IPS DF 6.9 (cell line): ENCODE measurements around the gene ANKRD23.

Source experiments
- DNase-seq: peaks from one replicate; pipeline ENCODE4 v3.0.0-alpha.2; 2013; ENCODE audit warnings: low read depth, low spot score
- H3K27ac ChIP-seq: one replicate; pipeline ENCODE4 v1.5.1; 2013; ENCODE audit warnings: low read length, control low read depth
- H3K27me3 ChIP-seq: 2 replicates; pipeline ENCODE4 v1.6.1; 2013; ENCODE audit warnings: mild to moderate bottlenecking, low read length; ENCODE audit not compliant: control insufficient read depth, insufficient read depth
- H3K36me3 ChIP-seq: 2 replicates; pipeline ENCODE4 v1.6.1; 2013; ENCODE audit warnings: low read length; ENCODE audit not compliant: control insufficient read depth, insufficient read depth
- H3K4me1 ChIP-seq: 2 replicates; pipeline ENCODE4 v1.6.1; 2013; ENCODE audit warnings: low read length; ENCODE audit not compliant: control insufficient read depth, insufficient read depth
- H3K4me3 ChIP-seq: 2 replicates; pipeline ENCODE4 v1.5.1; 2013; ENCODE audit warnings: mild to moderate bottlenecking, low read length
- H3K9me3 ChIP-seq: 2 replicates; pipeline ENCODE4 v1.6.1; 2013; ENCODE audit warnings: low read length, inconsistent platforms; ENCODE audit not compliant: control insufficient read depth, insufficient read depth
- WGBS: extraction: QIAGEN DNeasy Blood & Tissue Kit; methylation state at CpG from one replicate; pipeline ENCODE4 v1.1.7; 2013; ENCODE audit warnings: mixed read lengths, missing lambda C conversion rate; ENCODE audit not compliant: insufficient read length, insufficient coverage; 5-methylcytosine and 5-hydroxymethylcytosine counted together

The ANKRD23 gene

DNA sequence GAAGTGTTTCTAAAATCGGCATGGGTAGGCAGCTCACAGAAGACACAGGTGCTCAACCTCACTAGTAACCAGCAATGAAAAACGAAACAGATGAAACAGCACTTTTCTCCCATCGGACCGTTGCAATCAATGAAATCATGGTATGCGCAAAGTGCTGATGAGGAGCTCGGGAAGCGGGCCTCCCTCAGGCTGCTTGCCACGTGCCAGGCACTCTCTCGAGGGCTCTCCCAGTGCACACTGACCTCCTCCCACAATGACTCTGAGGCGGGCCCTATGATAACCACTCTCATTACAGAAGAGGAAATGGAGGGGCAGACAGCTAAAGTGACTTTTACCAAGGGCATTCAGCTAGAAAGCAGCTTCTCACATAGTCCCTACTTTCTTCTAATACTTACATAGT is 3.8 kb upstream of the ANKRD23 start:
- peaks cover 9% of the 10 kb centered on the region; the same call in 1 of the 2 replicates for H3K36me3 ChIP-seq
- H3K27ac ChIP-seq, result no peak overlapping the region
- no CpG with 5 or more reads among the region's 10 CpGs for WGBS
- H3K4me3 ChIP-seq, result no peak overlapping the region
- no peaks in the 10 kb centered on the region for H3K27me3 ChIP-seq
- H3K9me3 ChIP-seq, result no peaks in the 10 kb centered on the region
- H3K4me1 ChIP-seq, result peaks cover under 1% of the 10 kb centered on the region; the same call in 1 of the 2 replicates
- DNase-seq, result no peak

DNA sequence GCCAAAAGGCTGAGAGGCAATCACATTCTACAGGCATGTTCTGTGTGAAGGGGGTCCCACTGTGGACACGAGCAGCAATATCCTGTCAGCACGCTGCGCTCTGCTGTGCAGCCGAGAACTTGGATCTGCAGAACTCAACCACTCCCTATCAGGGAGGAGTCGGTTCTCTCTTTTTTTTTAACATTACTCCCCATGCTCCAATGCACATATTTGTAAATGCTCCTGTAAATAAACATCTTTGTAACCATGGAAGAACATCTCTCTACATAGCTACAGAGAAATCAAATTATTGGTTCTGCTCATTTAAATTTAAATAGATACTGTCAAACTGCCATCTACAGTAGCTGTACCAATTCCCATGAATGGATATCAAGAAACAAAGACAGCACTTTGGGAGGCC is 3.0 kb upstream of the ANKRD23 start:
- Histone ChIP-seq H3K4me1 (peaks cover 2% of the 10 kb centered on the region; the same call in 1 of the 2 replicates), H3K4me3 (no peak overlapping the region), H3K27me3 (no peaks in the 10 kb centered on the region), H3K9me3 (no peaks in the 10 kb centered on the region), H3K36me3 (peaks cover 9% of the 10 kb centered on the region; the same call in 1 of the 2 replicates), H3K27ac (no peak overlapping the region)
- no peak for DNase-seq
- WGBS, result no CpG with 5 or more reads among the region's 5 CpGs

DNA sequence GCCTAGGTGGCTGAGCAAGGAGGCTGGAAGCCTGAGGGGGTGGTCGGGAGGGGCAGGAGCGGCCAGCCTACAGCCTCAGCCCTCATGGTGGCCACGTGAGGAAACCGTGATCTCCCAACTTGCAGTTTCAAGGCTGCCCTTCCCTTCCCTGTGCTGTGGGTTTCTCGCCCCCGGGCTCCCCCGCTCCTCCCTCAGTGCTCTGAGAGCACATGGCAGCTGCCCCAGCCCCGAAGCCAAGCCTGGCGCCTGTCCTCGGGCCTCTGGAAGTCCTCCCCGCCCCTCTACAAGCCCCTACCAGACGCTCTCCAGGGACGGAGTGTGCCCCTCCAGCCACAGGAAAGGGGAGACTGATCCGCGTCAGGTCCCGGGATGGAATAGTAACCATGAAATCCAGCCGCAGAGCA is 586 bp upstream of the ANKRD23 start:
- no CpG with 5 or more reads among the region's 17 CpGs for WGBS
- Histone ChIP-seq H3K27me3 (no peaks in the 10 kb centered on the region), H3K27ac (no peak overlapping the region), H3K4me1 (peaks cover 2% of the 10 kb centered on the region; the same call in 1 of the 2 replicates), H3K36me3 (peaks cover 4% of the 10 kb centered on the region), H3K4me3 (no peak overlapping the region), H3K9me3 (no peaks in the 10 kb centered on the region)
- DNase-seq, result no peak

DNA sequence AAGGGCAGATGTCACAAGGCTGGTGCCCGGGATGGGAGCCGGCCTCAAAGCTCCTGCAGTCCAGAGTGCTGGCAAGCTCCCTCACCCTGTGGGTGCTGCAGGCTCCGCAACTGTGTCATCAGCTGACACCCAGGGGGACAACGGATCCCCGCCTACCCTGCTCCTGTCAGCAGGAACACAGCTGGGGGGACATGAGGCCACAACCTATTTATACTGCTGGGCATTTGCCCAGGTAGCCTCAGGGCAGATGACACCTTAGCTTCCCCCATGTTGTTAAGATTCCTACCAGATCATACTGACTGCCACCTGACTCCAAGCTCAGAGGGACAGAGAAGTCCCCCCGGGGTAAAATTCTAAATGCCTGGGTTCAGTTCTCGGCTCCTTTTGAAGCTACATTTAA is 1.2 kb downstream of the ANKRD23 start:
- H3K27ac ChIP-seq, result no peak overlapping the region
- H3K9me3 ChIP-seq, result no peaks in the 10 kb centered on the region
- WGBS, result no CpG with 5 or more reads among the region's 7 CpGs
- H3K4me3 ChIP-seq, result no peak overlapping the region; the same call in 1 of the 2 replicates
- H3K4me1 ChIP-seq, result peaks cover 2% of the 10 kb centered on the region; the same call in 1 of the 2 replicates
- H3K27me3 ChIP-seq, result no peaks in the 10 kb centered on the region
- DNase-seq, result no peak
- H3K36me3 ChIP-seq, result no peaks in the 10 kb centered on the region; the same call in none of the 2 replicates

DNA sequence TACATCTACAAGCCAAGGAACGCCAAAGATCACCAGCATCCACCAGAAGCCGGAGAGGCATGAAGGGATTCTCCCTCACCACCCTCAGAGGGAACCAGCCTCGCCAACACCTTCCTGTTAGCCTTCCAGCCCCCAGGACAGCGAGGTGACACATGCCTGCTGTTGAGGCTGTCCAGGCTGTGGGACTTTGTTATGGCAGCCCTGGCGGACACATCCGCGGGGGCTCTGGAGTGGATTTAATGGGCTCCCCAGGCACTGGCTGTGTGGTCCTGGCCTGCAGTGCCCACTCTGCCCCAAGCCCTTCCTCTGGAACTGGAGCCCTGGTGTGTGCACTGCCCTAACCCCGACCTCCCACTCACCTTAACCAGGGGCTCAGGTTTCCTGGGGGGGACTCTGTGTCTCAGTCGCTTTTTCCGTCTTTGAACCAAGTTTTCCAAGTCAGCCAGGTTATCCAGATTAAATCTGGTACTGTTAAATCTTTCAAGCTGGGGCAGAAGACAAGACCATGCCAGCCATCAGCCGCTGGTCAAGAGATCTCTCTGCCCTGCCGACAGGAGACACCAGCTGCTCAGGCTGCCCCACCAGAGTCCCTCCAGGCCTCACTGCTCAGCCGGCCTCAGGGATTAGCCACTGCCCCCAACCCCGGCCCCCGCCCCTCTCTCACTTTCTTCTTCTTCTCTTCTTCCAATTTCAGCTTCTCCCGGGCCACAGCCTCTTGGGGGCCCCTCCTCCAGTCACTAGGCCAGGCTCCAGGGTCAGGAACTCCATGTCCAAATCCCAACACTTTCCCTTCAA is 1.9 kb downstream of the ANKRD23 start:
- peaks cover 2% of the 10 kb centered on the region; the same call in 1 of the 2 replicates for H3K4me1 ChIP-seq
- no peaks in the 10 kb centered on the region; the same call in none of the 2 replicates for H3K36me3 ChIP-seq
- H3K27ac ChIP-seq, result no peak overlapping the region
- no peaks in the 10 kb centered on the region for H3K27me3 ChIP-seq
- DNase-seq, result no peak
- H3K4me3 ChIP-seq, result no peak overlapping the region
- H3K9me3 ChIP-seq, result no peaks in the 10 kb centered on the region
- no CpG with 5 or more reads among the region's 16 CpGs for WGBS

DNA sequence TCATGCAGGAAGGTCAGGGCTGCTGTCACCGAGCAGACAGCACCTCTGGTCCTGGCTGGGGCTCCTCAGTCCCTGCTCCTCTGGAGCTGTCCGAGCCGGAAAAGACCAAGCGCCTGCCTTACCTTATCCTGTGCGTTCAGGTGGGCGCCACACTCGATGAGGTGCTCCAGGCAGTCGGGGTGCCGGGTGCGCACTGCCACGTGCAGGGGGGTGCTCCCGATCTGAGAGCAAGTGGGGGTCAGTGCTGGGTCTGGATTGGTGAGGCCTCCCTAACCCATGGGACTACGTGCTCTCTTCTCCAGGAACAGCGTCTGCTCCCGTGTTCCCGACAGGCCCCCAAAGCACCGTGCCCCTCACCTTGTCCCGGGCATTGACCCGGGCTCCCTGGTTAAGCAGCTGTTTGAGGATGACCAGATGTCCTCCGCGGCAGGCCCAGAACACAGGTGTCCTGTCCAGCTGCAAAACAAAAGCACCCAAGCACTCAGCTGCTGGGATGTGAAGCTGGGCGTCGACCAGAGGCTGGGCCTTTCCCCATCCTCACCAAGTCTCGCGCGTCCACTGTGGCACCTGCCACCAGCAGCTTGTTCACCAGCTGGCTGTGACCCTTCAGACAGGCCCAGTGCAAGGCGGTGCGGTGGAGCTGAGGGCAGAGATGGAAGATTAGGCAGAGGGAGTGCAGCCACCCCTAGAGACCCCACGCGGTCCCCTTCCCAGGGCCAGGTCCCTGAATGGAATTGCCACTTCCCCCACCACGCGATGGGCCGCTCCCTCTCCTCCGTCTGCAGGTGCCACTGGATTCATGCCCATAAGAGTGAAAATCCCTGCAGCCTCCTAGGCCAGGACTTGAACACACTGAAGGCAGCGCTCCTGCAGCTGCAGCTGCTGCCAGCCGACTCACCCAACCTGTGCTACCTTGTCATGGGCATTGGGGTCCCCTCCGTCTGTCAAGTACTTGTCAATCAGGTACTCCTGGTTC is 3.7 kb downstream of the ANKRD23 start:
- Histone ChIP-seq H3K36me3 (no peaks in the 10 kb centered on the region; the same call in none of the 2 replicates), H3K4me1 (peaks cover 2% of the 10 kb centered on the region; the same call in 1 of the 2 replicates), H3K27ac (no peak overlapping the region), H3K9me3 (no peaks in the 10 kb centered on the region), H3K27me3 (no peaks in the 10 kb centered on the region), H3K4me3 (no peak overlapping the region)
- no CpG with 5 or more reads among the region's 37 CpGs for WGBS
- no peak for DNase-seq

DNA sequence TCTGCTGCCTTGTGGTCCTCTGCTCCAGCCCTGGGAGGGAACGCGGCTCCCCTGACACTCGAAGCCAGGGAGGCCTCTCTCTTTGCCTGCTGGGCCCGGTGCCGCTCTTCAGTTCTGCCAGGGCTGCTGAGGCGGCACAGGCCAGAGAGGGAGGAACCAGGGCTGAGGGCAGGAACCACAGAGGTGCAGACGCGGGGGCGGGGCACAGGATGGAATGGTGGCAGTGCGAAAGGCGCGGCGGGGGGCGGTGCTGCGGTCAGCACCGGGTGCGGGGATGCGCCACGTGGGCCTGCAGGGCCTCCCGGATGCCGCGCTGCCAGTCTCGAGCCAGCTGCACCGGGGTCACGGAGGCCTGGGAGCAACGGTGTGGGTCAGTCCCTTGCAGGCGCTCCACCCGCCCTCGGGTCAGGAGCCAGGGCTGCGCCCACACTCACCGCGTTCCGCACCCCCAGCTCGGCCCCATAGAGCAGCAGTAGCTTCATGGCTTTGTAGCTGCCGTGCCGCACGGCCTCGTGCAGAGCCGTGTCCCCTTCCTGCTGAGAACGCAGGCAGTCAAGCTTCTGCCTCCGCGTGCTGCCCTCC is 4.4 kb downstream of the ANKRD23 start:
- Histone ChIP-seq H3K36me3 (no peaks in the 10 kb centered on the region; the same call in none of the 2 replicates), H3K27ac (no peak overlapping the region), H3K4me3 (no peak overlapping the region), H3K9me3 (no peaks in the 10 kb centered on the region), H3K4me1 (peaks cover 2% of the 10 kb centered on the region; the same call in 1 of the 2 replicates), H3K27me3 (no peaks in the 10 kb centered on the region)
- DNase-seq, result no peak
- WGBS, result no CpG with 5 or more reads among the region's 42 CpGs

DNA sequence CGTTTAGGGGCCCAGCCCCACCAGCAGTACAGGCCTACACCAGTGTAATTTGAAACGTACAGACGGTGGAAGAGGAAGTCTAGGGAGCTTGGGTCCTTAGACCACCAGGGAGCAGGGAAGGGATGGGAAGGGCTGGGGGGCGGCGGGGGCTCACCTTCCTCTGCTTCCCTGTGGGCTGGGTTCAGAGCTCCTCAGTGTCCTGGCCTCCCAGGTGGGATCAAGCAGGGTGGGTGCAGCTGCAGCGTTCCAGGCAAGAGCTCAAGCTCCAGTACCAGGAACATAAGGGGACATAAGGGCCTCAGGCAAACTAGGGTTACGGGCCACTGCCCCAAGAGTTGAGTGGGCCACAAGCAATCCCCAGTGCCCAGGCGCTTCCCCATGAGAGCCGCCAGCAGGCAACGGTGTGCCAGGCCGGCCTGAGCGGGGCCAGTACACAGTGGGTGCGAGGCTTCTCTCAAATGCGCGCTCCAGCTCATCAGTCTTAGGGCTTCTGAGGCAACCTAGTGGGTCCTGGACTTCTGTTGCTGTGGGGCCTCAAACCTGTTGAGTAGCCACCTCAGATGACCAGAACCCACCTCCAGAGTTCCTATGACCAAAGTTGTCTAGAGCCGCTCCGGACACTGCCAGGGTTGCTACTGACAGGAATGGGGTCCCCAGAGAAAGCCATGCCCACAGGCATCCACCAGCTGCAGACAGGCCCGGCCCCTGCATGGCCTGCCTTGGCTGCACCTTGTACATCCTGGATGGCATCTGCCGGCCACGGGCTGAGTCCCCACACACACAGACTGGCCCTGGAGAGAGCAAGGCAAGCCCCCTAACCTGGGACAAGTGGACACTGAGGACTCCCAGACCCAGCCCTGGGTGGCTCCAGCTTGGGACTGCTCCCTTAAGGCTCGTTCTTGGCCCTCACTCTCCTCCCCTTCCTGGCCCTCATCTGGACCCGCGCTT is 5.2 kb downstream of the ANKRD23 start:
- Histone ChIP-seq H3K27me3 (no peaks in the 10 kb centered on the region), H3K4me1 (peaks cover 2% of the 10 kb centered on the region; the same call in 1 of the 2 replicates), H3K36me3 (no peaks in the 10 kb centered on the region; the same call in none of the 2 replicates), H3K9me3 (no peaks in the 10 kb centered on the region), H3K27ac (no peak overlapping the region), H3K4me3 (no peak overlapping the region)
- WGBS, result no CpG with 5 or more reads among the region's 23 CpGs
- no peak for DNase-seq

DNA sequence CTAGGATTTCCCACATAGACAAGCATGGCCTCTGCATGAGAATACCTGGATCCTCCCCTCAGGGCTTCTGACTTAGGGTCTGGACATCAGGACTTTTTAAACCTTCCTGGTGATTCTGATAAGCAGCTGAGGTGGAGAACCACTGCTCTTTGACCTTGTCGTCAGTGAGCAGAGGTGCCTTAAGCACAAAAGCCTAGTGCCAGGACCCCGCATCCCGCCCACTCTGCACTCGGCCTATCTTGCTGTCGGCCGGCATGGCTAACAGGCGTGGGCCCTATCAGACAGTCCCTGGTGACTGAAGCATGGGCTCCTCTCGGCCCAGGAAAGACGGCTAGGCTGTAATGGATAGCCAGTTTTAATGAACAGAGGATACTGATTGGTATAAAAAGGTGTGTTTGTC is 6.2 kb downstream of the ANKRD23 start:
- H3K27ac ChIP-seq, result no peak overlapping the region
- H3K9me3 ChIP-seq, result no peaks in the 10 kb centered on the region
- DNase-seq, result no peak
- H3K4me1 ChIP-seq, result peaks cover 1% of the 10 kb centered on the region; the same call in 1 of the 2 replicates
- no peaks in the 10 kb centered on the region for H3K27me3 ChIP-seq
- H3K4me3 ChIP-seq, result no peak overlapping the region
- H3K36me3 ChIP-seq, result no peaks in the 10 kb centered on the region; the same call in none of the 2 replicates
- no CpG with 5 or more reads among the region's 9 CpGs for WGBS
